GM12801 (cell line): Measurements from ENCODE around the gene KLHDC8A.

Experiments used
- TF ChIP-seq, protein P1 (sequence below): IDR thresholded peaks from one replicate; pipeline ENCODE4 v1.5.1; 2011; ENCODE audit warnings: control low read depth; ENCODE audit not compliant: insufficient read length; ENCODE audit errors: extremely low read depth

Gene KLHDC8A

DNA sequence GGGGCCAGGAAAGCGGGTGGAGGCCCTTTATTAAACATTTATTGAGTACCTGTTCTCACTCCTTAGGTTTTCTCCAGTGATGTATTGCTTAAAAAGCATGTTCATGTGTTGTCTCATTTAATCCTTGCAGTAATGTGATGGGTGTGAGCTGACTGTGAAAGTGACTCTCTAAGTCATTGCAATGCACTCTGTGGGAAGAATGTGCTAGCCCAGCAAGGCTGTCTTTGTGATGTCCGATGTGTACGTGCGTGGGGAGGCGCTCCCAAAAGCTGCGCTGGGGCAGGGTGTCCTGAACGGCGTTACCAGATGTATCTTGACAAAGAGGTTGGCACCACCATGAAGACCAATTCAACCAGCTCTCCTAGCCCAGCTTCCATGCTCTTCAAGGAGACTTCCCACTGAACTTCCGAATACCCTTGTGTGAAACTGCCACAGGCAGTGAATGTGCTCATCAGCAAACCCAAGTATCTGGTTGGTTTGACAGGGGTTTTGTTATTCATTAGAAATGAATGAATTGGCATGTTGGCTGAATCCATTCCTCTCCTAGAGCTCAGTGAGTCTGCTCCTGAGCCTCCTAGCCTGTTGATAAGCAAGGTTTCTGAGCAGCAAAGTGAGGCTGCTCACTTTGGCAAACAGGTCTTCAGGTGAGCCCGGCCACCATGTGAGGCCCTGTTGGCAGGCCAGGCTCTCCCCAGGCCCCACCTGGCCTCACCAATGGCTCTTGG, 63.2 kb downstream of the KLHDC8A start:
- TF ChIP-seq, protein P1, sequence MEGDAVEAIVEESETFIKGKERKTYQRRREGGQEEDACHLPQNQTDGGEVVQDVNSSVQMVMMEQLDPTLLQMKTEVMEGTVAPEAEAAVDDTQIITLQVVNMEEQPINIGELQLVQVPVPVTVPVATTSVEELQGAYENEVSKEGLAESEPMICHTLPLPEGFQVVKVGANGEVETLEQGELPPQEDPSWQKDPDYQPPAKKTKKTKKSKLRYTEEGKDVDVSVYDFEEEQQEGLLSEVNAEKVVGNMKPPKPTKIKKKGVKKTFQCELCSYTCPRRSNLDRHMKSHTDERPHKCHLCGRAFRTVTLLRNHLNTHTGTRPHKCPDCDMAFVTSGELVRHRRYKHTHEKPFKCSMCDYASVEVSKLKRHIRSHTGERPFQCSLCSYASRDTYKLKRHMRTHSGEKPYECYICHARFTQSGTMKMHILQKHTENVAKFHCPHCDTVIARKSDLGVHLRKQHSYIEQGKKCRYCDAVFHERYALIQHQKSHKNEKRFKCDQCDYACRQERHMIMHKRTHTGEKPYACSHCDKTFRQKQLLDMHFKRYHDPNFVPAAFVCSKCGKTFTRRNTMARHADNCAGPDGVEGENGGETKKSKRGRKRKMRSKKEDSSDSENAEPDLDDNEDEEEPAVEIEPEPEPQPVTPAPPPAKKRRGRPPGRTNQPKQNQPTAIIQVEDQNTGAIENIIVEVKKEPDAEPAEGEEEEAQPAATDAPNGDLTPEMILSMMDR: no peak

DNA sequence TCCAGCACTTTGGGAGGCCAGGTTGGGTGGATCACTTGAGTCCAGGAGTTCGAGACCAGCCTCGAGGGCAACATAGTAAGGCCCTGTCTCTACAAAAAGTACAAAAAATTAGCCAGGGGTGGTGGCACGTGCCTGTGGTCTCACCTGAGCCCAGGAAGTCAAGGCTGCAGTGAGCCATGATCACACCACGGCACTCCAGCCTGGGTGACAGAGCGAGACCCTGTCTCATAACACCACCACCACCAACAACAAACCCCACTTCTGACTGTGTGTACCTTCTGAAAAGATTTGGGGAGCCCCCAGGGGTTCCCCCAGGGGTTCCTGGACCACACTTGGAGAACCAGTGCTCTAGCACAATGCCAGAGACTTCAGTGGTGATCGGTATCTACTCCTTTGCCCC, 65.1 kb downstream of the KLHDC8A start:
- TF ChIP-seq, protein P1: no peak

DNA sequence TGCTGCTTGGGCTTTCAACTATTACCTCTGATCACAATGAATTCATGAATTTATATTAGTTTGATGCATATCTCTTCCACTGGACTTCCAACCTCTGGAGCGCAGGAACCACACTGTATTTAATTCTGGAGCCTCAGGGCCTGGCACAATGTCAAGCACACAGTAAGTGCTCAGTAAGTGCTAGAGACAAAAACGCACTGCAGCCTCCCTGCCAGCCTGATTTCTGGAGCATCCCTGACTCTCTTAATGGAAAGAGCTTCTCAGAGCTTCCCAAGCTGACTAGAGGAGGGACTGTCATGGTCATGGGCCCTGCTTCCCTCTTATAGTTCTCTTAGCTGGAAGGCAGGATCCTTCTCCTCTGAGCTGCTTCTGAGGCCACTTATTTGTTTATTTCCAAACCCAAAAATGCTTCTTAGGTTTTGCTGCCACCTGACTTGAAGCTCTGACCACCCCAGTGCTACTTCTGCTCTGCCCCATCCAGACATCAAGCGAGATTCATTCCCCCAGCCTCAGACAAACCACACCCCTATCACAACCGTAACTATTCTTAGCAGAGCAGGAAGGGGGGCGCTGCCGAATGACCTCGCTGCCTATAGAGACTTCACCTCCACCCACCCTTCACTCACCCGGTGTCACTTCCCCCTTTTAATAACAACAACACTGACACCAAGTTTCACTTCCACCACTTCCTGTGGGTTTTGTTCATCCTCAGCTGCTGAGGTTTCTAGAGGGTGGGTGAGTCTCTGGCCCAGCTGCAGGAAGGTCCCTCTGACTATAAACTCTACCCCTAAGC, 68.8 kb downstream of the KLHDC8A start:
- TF ChIP-seq, protein P1: no peak

DNA sequence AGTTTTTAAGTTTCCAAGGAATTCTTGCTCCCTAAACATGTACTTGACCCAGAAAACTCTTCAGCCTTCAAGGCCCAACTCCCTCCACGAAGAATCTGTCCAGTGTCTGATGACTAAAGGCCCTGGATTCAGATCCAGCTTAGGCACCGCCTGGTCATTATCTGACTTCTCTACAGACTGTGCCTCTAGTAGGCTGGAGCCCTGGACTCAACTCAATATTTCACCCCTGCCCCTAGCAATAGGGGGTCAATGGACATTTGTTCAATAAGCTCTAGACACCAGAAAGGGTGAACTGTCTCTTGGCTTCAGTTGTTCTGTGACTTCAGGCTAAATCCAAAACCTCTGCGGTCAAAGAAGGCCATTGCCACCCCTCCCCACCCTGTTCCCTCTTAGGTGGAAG, 69.6 kb downstream of the KLHDC8A start:
- TF ChIP-seq, protein P1: no peak

DNA sequence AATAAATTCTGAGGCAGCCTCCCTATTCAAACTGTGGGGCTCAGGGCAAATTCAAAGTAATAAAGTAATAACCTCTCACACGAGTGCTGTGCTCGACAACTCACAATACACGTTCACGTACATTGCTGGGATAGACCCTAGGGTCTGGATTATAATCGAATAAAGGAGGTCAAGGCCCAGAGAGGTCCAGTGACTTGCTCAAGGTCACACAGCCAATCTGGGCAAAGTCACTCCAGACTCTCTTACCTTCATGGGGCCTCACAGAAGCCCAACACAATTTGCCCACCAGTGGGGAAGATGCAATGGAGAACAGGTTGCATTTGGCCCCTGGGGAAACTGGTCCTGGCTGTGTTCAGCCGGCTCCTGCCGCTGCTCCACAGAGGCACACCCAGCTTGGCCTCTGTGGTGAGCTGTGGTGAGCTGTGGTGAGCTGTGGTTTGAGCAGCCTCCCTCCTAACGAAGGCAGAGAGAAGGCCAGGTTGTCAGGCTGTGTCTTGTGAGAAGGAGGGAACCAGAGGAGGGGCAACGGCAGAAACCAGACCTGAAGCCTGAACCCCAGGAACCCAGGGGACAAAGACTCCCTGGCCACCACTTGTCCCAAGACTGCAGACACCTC, 70.3 kb downstream of the KLHDC8A start:
- TF ChIP-seq, protein P1: no peak
